GM19395 (cell line): ENCODE data around the gene COL11A2.

Experiments
- ATAC-seq: cut with Tn5 transposase; IDR thresholded peaks from one replicate; pipeline ENCODE4 v1.9.1; 2021; ENCODE audit warnings: mild to moderate bottlenecking, moderate library complexity; ENCODE audit not compliant: unreplicated experiment

Gene COL11A2

GRCh38 chr6:33120001-33120400, 72.3 kb downstream of the COL11A2 start:
- ATAC-seq, result no peak

GRCh38 chr6:33118525-33119123, 73.6 kb downstream of the COL11A2 start:
- ATAC-seq, result no peak

- ATAC-seq, result no peak
Measured at GRCh38 chr6:33117811-33118277, 74.4 kb downstream of the COL11A2 start.

- ATAC-seq, result no peak
Measured at GRCh38 chr6:33116841-33117711, 75.2 kb downstream of the COL11A2 start.

GRCh38 chr6:33116417-33116816, 75.8 kb downstream of the COL11A2 start:
- ATAC-seq, result no peak

- no peak for ATAC-seq
Measured at GRCh38 chr6:33114406-33114805, 77.9 kb downstream of the COL11A2 start.

- no peak for ATAC-seq
Measured at GRCh38 chr6:33113755-33114154, 78.5 kb downstream of the COL11A2 start.
